Lower leg skin (tissue), 3 donors: Measurements from ENCODE around the gene ERN1.

ENCODE experiments used
- POLR2A ChIP-seq, 2 donors: fragments of 450-650 bp; IDR thresholded peaks; one replicate each; pipeline ENCODE4 v1.6.1; 2016 to 2017; ENCODE audit warnings: antibody characterized with exemption in 2 of 2, mild to moderate bottlenecking in 1 of 2, moderate library complexity in 1 of 2
- TF ChIP-seq, protein P1 (sequence below), 3 donors: fragments of 450-650 bp; IDR thresholded peaks; one replicate each; pipeline ENCODE4 v1.5.1; 2016; ENCODE audit warnings: antibody characterized with exemption in 3 of 3, mild to moderate bottlenecking in 3 of 3, moderate library complexity in 2 of 3

DNA sequence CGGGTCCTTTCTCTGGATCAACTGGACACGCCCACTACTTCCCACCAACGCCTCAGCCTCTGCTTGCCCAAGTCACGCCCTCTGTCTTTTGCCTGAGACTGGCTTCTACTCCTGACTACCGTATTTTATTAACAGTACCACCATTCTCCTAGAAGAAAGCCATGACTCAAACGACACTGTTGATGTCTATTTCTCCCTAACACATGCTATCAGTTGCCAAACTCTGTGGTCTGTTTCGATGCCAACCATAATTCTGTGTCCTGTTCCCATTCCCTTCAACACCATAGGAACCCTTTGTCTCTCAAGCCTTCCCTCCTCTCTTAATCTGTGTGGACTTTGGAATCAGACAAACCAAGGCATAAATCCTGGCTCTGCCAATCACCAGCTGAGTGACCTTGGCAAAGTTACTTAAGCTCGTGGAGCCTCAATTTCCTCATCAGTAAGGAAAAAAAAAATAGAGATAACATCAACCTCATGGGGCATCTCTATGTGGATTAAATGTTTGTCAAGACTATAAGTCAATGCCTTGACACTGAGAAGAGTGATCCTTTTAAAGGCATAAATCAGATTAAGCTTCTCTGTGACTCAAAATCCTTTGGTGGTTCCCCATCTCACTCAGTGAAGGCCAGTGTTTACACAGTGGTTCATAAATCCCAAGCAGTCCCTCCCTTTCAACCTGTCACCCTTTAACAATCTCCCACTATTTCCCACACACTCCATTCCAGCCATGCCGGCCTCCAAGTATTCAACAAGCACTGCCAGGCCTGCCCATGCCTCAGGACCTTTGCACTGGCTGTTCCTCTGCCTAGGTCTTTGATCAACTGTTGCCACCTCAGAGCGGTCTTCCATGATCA is 45.6 kb downstream of the ERN1 start:
- no peak for TF ChIP-seq POLR2A (IDR thresholded peaks at IDR 0.05)
- TF ChIP-seq, protein P1, sequence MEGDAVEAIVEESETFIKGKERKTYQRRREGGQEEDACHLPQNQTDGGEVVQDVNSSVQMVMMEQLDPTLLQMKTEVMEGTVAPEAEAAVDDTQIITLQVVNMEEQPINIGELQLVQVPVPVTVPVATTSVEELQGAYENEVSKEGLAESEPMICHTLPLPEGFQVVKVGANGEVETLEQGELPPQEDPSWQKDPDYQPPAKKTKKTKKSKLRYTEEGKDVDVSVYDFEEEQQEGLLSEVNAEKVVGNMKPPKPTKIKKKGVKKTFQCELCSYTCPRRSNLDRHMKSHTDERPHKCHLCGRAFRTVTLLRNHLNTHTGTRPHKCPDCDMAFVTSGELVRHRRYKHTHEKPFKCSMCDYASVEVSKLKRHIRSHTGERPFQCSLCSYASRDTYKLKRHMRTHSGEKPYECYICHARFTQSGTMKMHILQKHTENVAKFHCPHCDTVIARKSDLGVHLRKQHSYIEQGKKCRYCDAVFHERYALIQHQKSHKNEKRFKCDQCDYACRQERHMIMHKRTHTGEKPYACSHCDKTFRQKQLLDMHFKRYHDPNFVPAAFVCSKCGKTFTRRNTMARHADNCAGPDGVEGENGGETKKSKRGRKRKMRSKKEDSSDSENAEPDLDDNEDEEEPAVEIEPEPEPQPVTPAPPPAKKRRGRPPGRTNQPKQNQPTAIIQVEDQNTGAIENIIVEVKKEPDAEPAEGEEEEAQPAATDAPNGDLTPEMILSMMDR (IDR thresholded peaks at IDR 0.05) = no peak
